GM21737 (cell line): ENCODE measurements around the gene MARCHF5.
"Not testable (repeated sequence)": the region's sequence is repeated elsewhere in the genome, so short reads cannot be mapped to it uniquely, and the experiment has no call there.

Source experiments
- ATAC-seq: cut with Tn5 transposase; IDR thresholded peaks from one replicate; pipeline ENCODE4 v1.9.1; 2021; ENCODE audit warnings: mild to moderate bottlenecking, moderate library complexity; ENCODE audit not compliant: unreplicated experiment

The MARCHF5 gene

DNA sequence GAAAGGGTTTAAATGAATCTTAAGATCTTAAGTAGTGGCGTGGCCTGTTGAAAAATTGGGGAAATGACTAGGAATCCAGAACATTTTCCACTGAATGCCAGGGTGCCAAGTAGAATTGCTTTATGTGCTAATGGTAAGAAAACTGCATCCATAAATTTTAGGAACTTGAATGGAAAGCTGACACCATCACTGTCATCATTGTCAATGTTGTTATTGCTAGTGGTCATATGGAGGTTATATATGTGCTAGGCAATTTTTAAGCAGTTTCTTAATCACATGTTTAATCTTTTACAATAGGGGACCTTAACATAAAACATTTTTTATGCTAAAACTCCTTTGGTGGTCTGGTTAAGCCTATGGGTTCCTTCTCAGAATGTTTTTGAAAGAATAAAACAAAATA, 13.1 kb downstream of the MARCHF5 start:
- ATAC-seq, result no peak

DNA sequence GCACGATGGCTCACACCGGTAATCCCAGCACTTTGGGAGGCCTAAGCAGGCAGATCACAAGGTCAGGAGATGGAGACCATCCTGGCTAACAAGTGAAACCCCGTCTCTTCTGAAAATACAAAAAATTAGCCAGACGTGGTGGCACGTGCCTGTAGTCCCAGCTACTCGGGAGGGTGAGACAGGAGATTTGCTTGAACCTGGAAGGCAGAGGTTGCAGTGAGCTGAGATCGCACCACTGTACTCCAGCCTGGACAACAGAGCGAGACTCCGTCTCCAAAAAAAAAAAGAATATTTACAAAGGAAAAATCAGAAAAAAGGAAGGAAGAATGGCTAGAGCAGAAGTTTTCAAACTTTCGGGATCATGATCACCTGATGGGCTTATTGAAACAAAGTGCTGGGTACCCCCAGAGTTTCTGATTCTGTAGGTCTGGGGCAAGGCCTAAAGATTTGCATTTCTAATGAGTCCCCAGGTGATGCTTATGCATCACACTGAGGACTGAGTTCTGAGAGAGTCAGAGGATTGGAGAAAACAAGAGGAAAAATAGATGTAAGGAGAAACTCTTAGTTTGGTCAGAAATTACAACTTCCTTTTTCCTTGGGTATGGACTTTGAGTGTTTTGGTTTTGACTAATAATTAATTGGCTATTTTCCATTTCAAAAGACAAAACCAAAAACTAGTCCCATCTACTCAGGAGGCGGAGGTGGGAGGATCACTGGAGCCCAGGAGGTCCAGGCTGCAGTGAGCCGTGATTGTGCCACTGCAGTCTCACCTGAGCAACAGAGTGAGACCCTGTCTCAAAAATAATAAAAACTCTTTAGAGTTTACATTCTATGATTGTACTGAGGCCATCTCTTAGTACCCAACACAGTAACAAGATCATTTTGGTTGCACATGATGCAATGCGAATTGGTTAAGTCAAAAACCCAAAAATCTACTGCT, 14.4 kb downstream of the MARCHF5 start:
- no peak for ATAC-seq

- ATAC-seq, result no peak
These were observed 18.3 kb downstream of the MARCHF5 start for GRCh38 chr10:92309272-92309671.

DNA sequence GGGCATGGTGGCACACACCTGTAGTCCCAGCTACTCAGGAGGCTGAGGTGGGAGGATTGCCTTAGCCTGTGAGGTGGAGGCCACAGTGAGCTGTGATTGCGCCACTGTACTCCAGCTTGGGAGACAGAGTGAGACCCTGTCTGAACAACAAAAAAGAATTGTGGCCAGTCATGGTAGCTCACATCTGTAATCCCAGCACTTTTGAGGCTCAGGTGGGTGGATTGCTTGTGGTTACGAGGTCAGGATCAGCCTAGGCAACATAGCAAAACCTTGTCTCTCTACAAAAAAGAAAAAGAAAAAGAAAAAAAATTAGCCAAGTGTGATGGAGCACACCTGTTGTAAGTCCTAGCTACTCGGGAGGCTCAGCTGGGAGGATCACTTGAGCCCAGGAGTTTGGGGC, 22.8 kb downstream of the MARCHF5 start:
- no peak for ATAC-seq

- no peak for ATAC-seq
These were observed 25.6 kb downstream of the MARCHF5 start for GRCh38 chr10:92316610-92317009.

DNA sequence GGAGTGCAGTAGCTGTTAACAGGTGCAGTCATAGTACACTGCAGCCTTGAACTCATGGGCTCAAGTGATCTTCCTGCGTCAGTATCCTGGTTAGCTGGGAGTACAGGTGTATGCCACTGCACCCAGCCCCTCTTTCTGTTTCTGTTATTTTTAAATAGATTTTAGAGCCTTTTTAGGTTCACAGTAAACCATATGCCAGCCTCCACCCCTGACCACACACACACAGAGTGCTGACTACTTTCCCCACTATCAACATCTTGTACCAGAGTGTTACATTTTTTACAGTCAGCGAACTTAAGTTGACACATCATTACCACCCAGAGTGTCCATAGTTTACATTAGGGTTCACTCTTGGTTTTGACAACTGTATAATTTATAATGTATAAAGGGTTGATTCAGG, 32.1 kb downstream of the MARCHF5 start:
- no peak for ATAC-seq

DNA sequence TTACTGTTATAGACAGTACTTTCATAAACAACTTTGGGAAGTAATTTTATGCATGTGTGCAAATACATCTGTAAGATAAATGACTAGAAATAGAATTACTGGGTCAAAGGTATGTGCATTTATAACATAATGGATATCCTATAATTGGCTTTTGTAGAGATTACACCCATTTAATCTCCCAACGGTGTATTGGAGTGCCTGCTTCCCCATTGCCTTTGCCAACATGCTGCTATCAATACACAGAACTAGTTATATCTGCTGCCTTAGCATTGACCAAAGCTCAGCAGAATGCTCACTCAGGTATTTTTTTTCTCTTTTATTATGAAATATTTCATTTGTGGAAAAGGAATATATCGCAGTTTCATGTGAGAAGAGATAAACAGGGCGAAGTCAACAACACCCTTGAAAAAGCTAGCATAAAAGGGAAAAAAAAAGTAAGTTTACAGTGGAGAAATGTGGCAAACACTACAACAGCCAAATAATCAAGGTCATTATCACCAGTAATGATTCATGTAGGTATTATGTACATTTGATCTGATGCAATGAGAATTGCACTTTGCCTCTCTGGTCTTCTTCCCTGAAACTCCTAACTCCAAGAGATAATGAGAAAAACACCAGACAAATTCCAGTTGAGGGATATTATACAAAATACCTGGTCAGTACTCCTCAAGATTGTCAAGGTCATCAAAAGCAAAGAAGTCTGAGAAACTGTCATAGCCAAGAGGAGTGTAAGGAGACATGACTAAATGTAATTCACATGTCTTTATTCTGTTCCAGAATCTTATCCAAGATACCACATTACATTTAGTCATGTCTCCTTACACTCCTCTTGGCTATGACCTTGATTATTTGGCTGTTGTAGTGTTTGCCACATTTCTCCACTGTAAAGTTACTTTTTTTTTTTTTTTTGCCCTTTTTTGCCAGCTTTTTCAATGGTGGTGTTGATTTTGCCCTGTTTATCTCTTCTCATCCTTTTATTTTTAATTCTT, 36.8 kb downstream of the MARCHF5 start:
- ATAC-seq, result no peak

DNA sequence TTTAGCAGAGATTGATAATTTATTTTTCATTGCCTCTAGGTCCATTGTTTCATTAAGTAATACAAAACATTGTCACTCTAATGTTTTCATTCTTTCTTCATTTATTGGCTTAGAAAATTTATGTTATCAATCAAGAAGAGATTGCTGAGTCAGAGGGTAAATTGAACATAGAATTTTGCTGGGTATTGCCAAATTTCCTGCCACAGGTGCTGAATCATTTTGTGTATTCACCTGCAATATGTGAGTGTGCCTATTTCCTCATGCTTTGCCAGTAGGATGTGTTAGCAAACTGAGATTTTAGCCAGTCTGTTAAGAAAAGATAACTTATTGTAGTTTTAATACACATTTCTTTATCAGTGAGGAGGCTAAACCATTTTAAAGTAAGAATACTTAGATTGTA, 38.0 kb downstream of the MARCHF5 start:
- no peak for ATAC-seq

DNA sequence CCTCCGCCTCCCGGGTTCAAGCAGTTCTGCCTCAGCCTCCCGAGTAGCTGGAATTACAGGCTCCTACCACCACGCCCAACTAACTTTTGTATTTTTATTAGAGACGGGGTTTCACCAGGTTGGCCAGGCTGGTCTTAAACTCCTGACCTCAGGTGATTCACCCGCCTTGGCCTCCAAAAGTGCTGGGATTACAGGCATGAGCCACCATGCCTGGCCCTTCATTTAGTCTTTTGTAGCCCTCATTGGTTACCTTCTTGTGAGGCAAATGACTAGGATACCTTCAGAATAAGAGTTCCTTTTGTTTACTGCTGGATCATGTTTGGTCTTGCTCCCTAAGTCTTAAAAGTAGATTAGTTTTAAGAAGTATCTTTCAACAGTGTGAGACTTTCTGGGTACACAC, 39.0 kb downstream of the MARCHF5 start:
- ATAC-seq, result not testable (repeated sequence)

DNA sequence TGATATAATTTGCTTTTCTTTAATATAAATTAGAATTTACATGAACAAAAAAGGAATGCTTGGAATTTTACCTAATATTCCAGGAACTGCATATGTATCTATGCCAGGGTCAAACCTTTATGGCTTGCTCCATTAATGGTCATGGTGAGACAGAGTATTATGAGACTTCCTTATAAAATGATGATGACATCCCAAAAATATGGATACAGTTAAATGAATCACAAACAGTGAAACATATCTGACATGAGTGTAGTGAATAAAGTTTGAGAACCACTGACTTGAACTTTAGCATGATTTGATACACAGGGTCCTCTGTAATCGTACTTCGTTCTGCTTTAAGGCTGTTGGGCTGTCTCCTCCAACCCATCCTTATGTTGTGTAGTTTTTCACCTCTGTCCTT, 51.8 kb downstream of the MARCHF5 start:
- no peak for ATAC-seq

- not testable (repeated sequence) for ATAC-seq
These were observed 54.6 kb downstream of the MARCHF5 start for GRCh38 chr10:92345575-92345974.

GRCh38 chr10:92347035-92347676, 56.2 kb downstream of the MARCHF5 start:
- not testable (repeated sequence) for ATAC-seq

DNA sequence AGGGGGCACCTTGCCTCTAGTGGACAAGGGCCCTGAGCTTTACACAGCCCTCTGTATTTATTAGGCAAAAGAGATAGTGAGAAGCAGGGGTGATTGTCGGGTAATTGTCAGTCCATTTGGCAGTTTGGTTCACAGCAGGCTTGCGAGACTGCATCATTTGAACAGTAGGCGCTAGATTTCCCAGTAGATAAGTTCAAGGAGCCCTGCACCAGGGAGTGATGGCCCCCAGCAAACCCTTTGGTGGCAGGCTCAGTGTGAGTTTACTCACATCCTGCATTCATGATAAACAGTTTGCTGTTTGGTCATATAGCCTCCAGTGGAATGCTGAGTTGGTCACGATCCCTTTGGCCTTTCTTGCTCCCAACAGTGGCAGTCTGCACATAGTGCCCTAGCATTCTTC, 59.4 kb downstream of the MARCHF5 start:
- ATAC-seq, result no peak

DNA sequence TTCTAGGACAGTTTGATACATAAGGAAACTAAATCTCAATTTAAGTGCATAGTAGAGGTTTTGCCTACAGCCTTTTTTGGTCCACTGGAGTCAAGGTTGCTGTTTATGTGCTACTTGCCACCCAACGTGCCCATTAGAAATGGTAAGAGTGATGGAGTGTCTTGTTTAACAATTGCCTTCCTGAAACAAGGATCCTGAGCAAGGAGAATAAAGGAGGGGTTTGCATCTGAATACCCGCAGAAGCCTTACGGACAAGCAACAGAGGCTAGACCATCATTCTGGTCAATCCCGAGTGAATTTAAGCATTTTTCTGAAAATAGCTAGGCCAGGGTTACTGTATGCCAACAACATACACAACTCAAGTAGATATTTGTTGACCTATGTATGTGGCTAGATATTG, 63.6 kb downstream of the MARCHF5 start:
- ATAC-seq, result no peak

DNA sequence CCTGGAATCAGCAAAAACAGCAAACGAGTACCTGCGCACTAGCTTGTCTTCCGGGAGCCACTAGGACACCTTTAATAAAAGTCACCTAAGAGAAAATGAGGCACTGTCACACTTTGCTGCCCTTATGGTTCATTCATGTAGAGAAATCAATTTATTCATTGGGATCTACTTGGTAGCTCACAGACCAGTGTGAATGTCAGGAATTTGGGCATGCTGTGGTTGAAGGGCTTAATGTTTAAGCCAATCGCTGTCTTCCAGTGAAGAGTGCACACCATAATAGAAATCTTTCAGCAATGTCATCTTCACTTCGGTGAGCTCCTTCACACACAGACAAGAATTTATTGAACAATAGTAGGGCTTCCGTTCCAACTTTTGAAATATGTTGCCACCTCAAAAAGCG, 65.1 kb downstream of the MARCHF5 start:
- no peak for ATAC-seq

DNA sequence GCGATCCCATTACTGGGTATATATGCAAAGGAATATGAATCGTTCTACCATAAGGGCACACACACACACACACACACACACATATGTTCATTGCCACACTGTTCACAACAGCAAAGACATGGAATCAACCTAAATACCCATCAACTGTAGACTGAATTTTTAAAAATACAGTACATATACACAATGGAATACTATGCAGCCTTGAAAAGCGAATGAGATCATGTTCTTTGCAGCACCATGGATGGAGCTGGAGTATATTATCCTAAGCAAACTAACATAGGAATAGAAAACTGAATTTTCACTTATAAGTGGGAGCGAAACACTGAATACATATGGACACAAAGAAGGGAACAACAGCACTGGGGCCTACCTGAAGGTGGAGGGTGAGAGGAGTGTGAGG, 72.5 kb downstream of the MARCHF5 start:
- no peak for ATAC-seq

GRCh38 chr10:92366412-92367021, 75.5 kb downstream of the MARCHF5 start:
- ATAC-seq, result no peak

GRCh38 chr10:92377962-92378361, 87.0 kb downstream of the MARCHF5 start:
- no peak for ATAC-seq

DNA sequence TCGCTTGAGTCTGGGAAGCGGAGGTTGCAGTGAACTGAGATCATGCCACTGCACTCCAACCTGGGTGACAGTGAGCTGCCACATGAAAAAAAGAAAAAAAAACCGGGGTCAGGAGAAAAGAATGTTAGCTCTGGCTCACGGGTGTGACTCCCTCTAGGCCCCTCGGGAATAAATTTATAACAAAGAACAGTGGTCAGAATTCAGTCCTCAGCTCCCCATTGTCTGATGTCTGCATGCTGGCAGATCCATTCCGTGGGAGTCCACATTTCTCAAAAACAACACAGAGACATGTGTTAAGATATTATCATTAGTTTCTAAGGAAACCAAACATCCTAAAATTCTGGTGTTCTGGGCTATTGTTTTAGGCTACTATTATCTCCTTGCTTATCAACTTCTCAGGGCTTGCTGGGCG, 90.6 kb downstream of the MARCHF5 start:
- no peak for ATAC-seq

- no peak for ATAC-seq
These were observed 91.7 kb downstream of the MARCHF5 start for GRCh38 chr10:92382631-92383030.

GRCh38 chr10:92384741-92385140, 93.8 kb downstream of the MARCHF5 start:
- no peak for ATAC-seq
